ENCODE data around the gene ROS1.

ROS1 gene

GRCh38 chr6:117328005-117328389 lies 97.7 kb downstream of the ROS1 start:
- no peak for ATAC-seq
- no peak for TF ChIP-seq CREB5 (CRISPR knock-in tag; IDR thresholded peaks at IDR 0.05; ENCODE audit: low read depth)
- TF ChIP-seq TOX (CRISPR knock-in tag; IDR thresholded peaks at IDR 0.05; ENCODE audit: borderline replicate concordance) = no peak
- TF ChIP-seq RARB (CRISPR knock-in tag; IDR thresholded peaks at IDR 0.05) = no peak

GRCh38 chr6:117327149-117328004 lies 98.4 kb downstream of the ROS1 start:
- ATAC-seq = no peak
- TF ChIP-seq GLIS3 (CRISPR knock-in tag; IDR thresholded peaks at IDR 0.05) = no peak
- TF ChIP-seq ZNF8 (CRISPR knock-in tag; IDR thresholded peaks at IDR 0.05) = no peak
- TF ChIP-seq TCF4 (CRISPR knock-in tag; IDR thresholded peaks at IDR 0.05; ENCODE audit: borderline replicate concordance) = no peak
- no peak for TF ChIP-seq CSDC2 (CRISPR knock-in tag; IDR thresholded peaks at IDR 0.05)
- TF ChIP-seq ZNF70 (CRISPR knock-in tag; IDR thresholded peaks at IDR 0.05) = no peak
- TF ChIP-seq ZFP30 (CRISPR knock-in tag; IDR thresholded peaks at IDR 0.05) = no peak
- TF ChIP-seq OSR1 (CRISPR knock-in tag; IDR thresholded peaks at IDR 0.05) = no peak
- TF ChIP-seq SNAI2 (CRISPR knock-in tag; IDR thresholded peaks at IDR 0.05) = no peak
- no peak for TF ChIP-seq ESRRG (CRISPR knock-in tag; IDR thresholded peaks at IDR 0.05)
- TF ChIP-seq TOX (CRISPR knock-in tag; IDR thresholded peaks at IDR 0.05; ENCODE audit: borderline replicate concordance) = no peak
- no peak for TF ChIP-seq POU6F1 (CRISPR knock-in tag; IDR thresholded peaks at IDR 0.05; ENCODE audit: borderline replicate concordance, low read depth)
- no peak for TF ChIP-seq RARB (CRISPR knock-in tag; IDR thresholded peaks at IDR 0.05)
- no peak for TF ChIP-seq ZNF565 (CRISPR knock-in tag; conservative IDR thresholded peaks at IDR 0.05; ENCODE audit: low read depth)
- TF ChIP-seq PPARA (CRISPR knock-in tag; IDR thresholded peaks at IDR 0.05; ENCODE audit: borderline replicate concordance) = no peak
- no peak for TF ChIP-seq PATZ1 (CRISPR knock-in tag; IDR thresholded peaks at IDR 0.05; ENCODE audit: borderline replicate concordance)
- no peak for TF ChIP-seq CSRNP3 (CRISPR knock-in tag; IDR thresholded peaks at IDR 0.05)
- no peak for TF ChIP-seq ISL1 (CRISPR knock-in tag; IDR thresholded peaks at IDR 0.05)
- no peak for TF ChIP-seq BACH2 (CRISPR knock-in tag; IDR thresholded peaks at IDR 0.05; ENCODE audit: borderline replicate concordance)

GRCh38 chr6:117326396-117326795 lies 99.3 kb downstream of the ROS1 start:
- TF ChIP-seq TCF4 (CRISPR knock-in tag; IDR thresholded peaks at IDR 0.05; ENCODE audit: borderline replicate concordance) (no peak), ZFP30 (CRISPR knock-in tag; IDR thresholded peaks at IDR 0.05) (no peak), TSHZ2 (CRISPR knock-in tag; IDR thresholded peaks at IDR 0.05) (no peak), ZNF565 (CRISPR knock-in tag; conservative IDR thresholded peaks at IDR 0.05; ENCODE audit: low read depth) (no peak), ZFP3 (CRISPR knock-in tag; IDR thresholded peaks at IDR 0.05) (no peak), ZC3H10 (CRISPR knock-in tag; IDR thresholded peaks at IDR 0.05) (no peak), PPARA (CRISPR knock-in tag; IDR thresholded peaks at IDR 0.05; ENCODE audit: borderline replicate concordance) (no peak)

More at GRCh38 chr6:117326396-117326795, 99.3 kb downstream of the ROS1 start:
- ATAC-seq = no peak
